K562 (cell line): ENCODE results near the gene TEDDM1. TPM values are rescaled to one million over a fixed set of nuclear protein-coding genes. Genes with fewer than 3 reads are reported as not detected.

Experiments
- E2F6 ChIP-seq, 2 experiments: IDR thresholded peaks; 2 replicates each; pipeline ENCODE4 v1.6.1; 2011; ENCODE audit warnings: borderline replicate concordance in 1 of 2, control low read depth in 1 of 2, low read depth in 1 of 2, low read length in 1 of 2, mild to moderate bottlenecking in 1 of 2, mixed read lengths in 1 of 2, moderate library complexity in 1 of 2; ENCODE audit not compliant: insufficient read depth in 1 of 2, insufficient read length in 1 of 2, poor library complexity in 1 of 2, severe bottlenecking in 1 of 2; ENCODE audit errors: extremely low read depth in 1 of 2
- IRF9 ChIP-seq: fragments of 450-650 bp; IDR thresholded peaks from 2 replicates; pipeline ENCODE4 v1.6.1; 2016; ENCODE audit warnings: missing biosample characterization, missing genetic modification characterization
- JUN ChIP-seq, 2 experiments: sonication (generic) in 1 of 2; formaldehyde crosslinking in 1 of 2; IDR thresholded peaks; 2 replicates each; pipeline versions ENCODE4 v1.6.1 to v1.8.0; 2012 to 2022; ENCODE audit warnings: borderline replicate concordance in 2 of 2, mild to moderate bottlenecking in 2 of 2, improper control_type of control experiment in 1 of 2, low read depth in 1 of 2, low read length in 1 of 2, missing genetic modification reagents in 1 of 2
- MYC ChIP-seq, 2 experiments: fragments of 250-450 bp in 1 of 2; sonication (Bioruptor Pico) in 1 of 2; IDR thresholded peaks; 2 replicates each; pipeline versions ENCODE4 v1.5.1 to v1.6.1; 2012 to 2021; ENCODE audit warnings: low read depth in 2 of 2, borderline replicate concordance in 1 of 2, improper control_type of control experiment in 1 of 2, low read length in 1 of 2, mild to moderate bottlenecking in 1 of 2, moderate library complexity in 1 of 2
- POLR3G ChIP-seq: IDR thresholded peaks from 2 replicates; pipeline ENCODE4 v1.6.1; 2011; ENCODE audit not compliant: insufficient read length, insufficient replicate concordance; ENCODE audit errors: extremely low read depth
- POU5F1 ChIP-seq: fragments of 150-350 bp; IDR thresholded peaks from 2 replicates; pipeline ENCODE4 v1.6.1; 2014; ENCODE audit warnings: borderline replicate concordance, low read length, low read depth, mild to moderate bottlenecking; ENCODE audit not compliant: partially characterized antibody
- PTTG1 ChIP-seq: fragments of 450-650 bp; IDR thresholded peaks from 2 replicates; pipeline ENCODE4 v1.6.1; 2016; ENCODE audit warnings: low read depth, mild to moderate bottlenecking, missing genetic modification characterization, missing compliant biosample characterization
- SMC3 ChIP-seq: conservative IDR thresholded peaks from 2 replicates; pipeline ENCODE4 v1.6.1; 2011; ENCODE audit warnings: low read depth, low read length, improper control_type of control experiment; ENCODE audit not compliant: insufficient read depth
- ZBTB26 ChIP-seq: fragments of 450-650 bp; formaldehyde crosslinking; IDR thresholded peaks from 2 replicates; pipeline ENCODE4 v1.4.0; 2022; ENCODE audit warnings: missing genetic modification characterization
- ZBTB5 ChIP-seq: fragments of 450-650 bp; IDR thresholded peaks from 2 replicates; pipeline ENCODE4 v1.6.1; 2017; ENCODE audit warnings: antibody characterized with exemption
- ZBTB7A ChIP-seq: IDR thresholded peaks from 2 replicates; pipeline ENCODE4 v1.6.1; 2011; ENCODE audit warnings: low read depth, mild to moderate bottlenecking, low read length, moderate library complexity, borderline replicate concordance; ENCODE audit not compliant: control insufficient read depth
- ZKSCAN1 ChIP-seq: fragments of 150-350 bp; IDR thresholded peaks from 2 replicates; pipeline ENCODE4 v1.6.1; 2016; ENCODE audit warnings: low read depth, low read length
- ZNF3 ChIP-seq: fragments of 250-450 bp; sonication (Bioruptor Pico); IDR thresholded peaks from 2 replicates; pipeline ENCODE4 v1.5.0; 2021; ENCODE audit warnings: mild to moderate bottlenecking, moderate library complexity
- ZNF584 ChIP-seq: fragments of 200-800 bp; sonication (Bioruptor generic); IDR thresholded peaks from 2 replicates; pipeline ENCODE4 v1.6.1; 2016; ENCODE audit warnings: low read depth, mild to moderate bottlenecking, missing genetic modification characterization, missing compliant biosample characterization
- ZNF639 ChIP-seq, 2 experiments: fragments of 200-800 bp in 1 of 2; sonication (Bioruptor generic) in 1 of 2; sonication (generic) in 1 of 2; formaldehyde crosslinking in 1 of 2; IDR thresholded peaks in 1 of 2; conservative IDR thresholded peaks in 1 of 2; 2 replicates each; pipeline versions ENCODE4 v1.5.0 to v1.6.1; 2016 to 2020; ENCODE audit warnings: missing compliant biosample characterization in 1 of 2, missing genetic modification characterization in 1 of 2, missing genetic modification reagents in 1 of 2
- ZNF77 ChIP-seq: fragments of 250-450 bp; sonication (Bioruptor Pico); IDR thresholded peaks from 2 replicates; pipeline ENCODE4 v1.5.0; 2020
- ZZZ3 ChIP-seq: fragments of 450-650 bp; IDR thresholded peaks from 2 replicates; pipeline ENCODE4 v1.6.1; 2016; ENCODE audit warnings: antibody characterized with exemption, mild to moderate bottlenecking, moderate library complexity
- polyA plus RNA-seq, 8 experiments: library from polyadenylated mRNA; depleted of rRNA in 4 of 8; stranded (reverse) in 5 of 8; unstranded in 3 of 8; fragments of >200 nt; fragmentation: Nextera tagmentation in 2 of 8; fragmentation: Illumina TruSeq in 1 of 8; extraction: Ambion mirVana in 2 of 8; extraction: Trizol in 1 of 8; gene quantifications; 2 replicates each; pipeline versions ENCODE4 v1.2.1 to v1.2.3, GENCODE V29; 2011 to 2014; ENCODE audit warnings: inconsistent platforms in 1 of 8, missing spikeins in 1 of 8
- total RNA-seq, 7 experiments: library from RNA; depleted of rRNA in 6 of 7; stranded (reverse); fragments of >200 nt in 6 of 7; fragmentation: Illumina TruSeq in 2 of 7; extraction: Trizol in 2 of 7; gene quantifications; 2 replicates each; pipeline versions ENCODE4 v1.2.1 to v1.2.3, GENCODE V29; 2011 to 2021; ENCODE audit warnings: low replicate concordance in 1 of 7

The TEDDM1 gene
- total and polyA plus RNA-seq, 9 of the 15 experiments (the other 6 are each of a cell fraction or from before 2014, with no cell fraction given), result not detected

- TF ChIP-seq IRF9 (tag) (no peak), ZBTB7A (no peak; the same call in 1 of the 2 replicates), ZKSCAN1 (no peak; the same call in 1 of the 2 replicates), ZBTB26 (CRISPR knock-in tag) (peak; percentile 79), ZNF3 (CRISPR knock-in tag) (no peak), PTTG1 (tag) (no peak), ZNF584 (CRISPR knock-in tag) (no peak), ZBTB5 (no peak), ZNF77 (no peak), SMC3 (no peak; the same call in 1 of the 2 replicates), POLR3G (no peak), ZZZ3 (no peak), ZNF639 (CRISPR knock-in tag; conservative IDR thresholded peaks at IDR 0.05 in 1 of 2, IDR thresholded peaks at IDR 0.05 in 1 of 2) (peak in 1 of 2 experiments; percentile 75; a peak in 3 of 4 replicates), E2F6 (IDR thresholded peaks at IDR 0.05; ENCODE audit: borderline replicate concordance in 1 of 2, extremely low read depth in 1 of 2, insufficient read depth in 1 of 2, insufficient read length in 1 of 2, low read depth in 1 of 2, low read length in 1 of 2, poor library complexity in 1 of 2, severe bottlenecking in 1 of 2) (peak; percentile 34 to 59), JUN (IDR thresholded peaks at IDR 0.05; ENCODE audit: borderline replicate concordance, low read depth, low read length) (no peak), JUN (CRISPR knock-in tag; IDR thresholded peaks at IDR 0.05; ENCODE audit: borderline replicate concordance) (0 out of 2 replicates have a peak, but pooled peaks have one; percentile 57), POU5F1 (no peak), MYC (IDR thresholded peaks at IDR 0.05; ENCODE audit: low read depth, low read length) (peak; percentile 80), MYC (CRISPR knock-in tag; IDR thresholded peaks at IDR 0.05; ENCODE audit: borderline replicate concordance, low read depth) (peak; percentile 77; the same call in 1 of the 2 replicates)
These were observed 9.0 kb downstream of the TEDDM1 start, which contains the start of gene GLUL (continued) for GRCh38 chr1:182391362-182392049.
